Measurements from ENCODE around the gene CTNNA3. TPM values are rescaled to one million over a fixed set of nuclear protein-coding genes. Genes with fewer than 3 reads are reported as not detected.

The CTNNA3 gene
- total RNA-seq, 2 donors from 2014 or later = 0.37 to 1.1 TPM

- TF ChIP-seq, protein P1, sequence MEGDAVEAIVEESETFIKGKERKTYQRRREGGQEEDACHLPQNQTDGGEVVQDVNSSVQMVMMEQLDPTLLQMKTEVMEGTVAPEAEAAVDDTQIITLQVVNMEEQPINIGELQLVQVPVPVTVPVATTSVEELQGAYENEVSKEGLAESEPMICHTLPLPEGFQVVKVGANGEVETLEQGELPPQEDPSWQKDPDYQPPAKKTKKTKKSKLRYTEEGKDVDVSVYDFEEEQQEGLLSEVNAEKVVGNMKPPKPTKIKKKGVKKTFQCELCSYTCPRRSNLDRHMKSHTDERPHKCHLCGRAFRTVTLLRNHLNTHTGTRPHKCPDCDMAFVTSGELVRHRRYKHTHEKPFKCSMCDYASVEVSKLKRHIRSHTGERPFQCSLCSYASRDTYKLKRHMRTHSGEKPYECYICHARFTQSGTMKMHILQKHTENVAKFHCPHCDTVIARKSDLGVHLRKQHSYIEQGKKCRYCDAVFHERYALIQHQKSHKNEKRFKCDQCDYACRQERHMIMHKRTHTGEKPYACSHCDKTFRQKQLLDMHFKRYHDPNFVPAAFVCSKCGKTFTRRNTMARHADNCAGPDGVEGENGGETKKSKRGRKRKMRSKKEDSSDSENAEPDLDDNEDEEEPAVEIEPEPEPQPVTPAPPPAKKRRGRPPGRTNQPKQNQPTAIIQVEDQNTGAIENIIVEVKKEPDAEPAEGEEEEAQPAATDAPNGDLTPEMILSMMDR (IDR thresholded peaks at IDR 0.05) = no peak
- no peak for DNase-seq
- no peak overlapping the region for H3K9ac ChIP-seq (ENCODE audit: low read depth in 2 of 2, low read length in 2 of 2)
- intact Hi-C loops (cut with DNase I) = no loop called here
- no peaks in the 10 kb centered on the region for H3K9me3 ChIP-seq
- no peak overlapping the region for H3K4me3 ChIP-seq
- no peaks in the 10 kb centered on the region for H3K4me1 ChIP-seq
- H3K27ac ChIP-seq = no peak overlapping the region
- no peaks in the 10 kb centered on the region for H3K27me3 ChIP-seq
- H3K36me3 ChIP-seq = no peaks in the 10 kb centered on the region
Measured at GRCh38 chr10:67385566-67385965, 310.4 kb downstream of the CTNNA3 start.

GRCh38 chr10:67385089-67385488, 310.9 kb downstream of the CTNNA3 start:
- DNase-seq = no peak
- Histone ChIP-seq H3K9me3 (no peaks in the 10 kb centered on the region), H3K27me3 (no peaks in the 10 kb centered on the region), H3K36me3 (no peaks in the 10 kb centered on the region), H3K27ac (no peak overlapping the region), H3K9ac (ENCODE audit: low read depth in 2 of 2, low read length in 2 of 2) (no peak overlapping the region), H3K4me3 (no peak overlapping the region), H3K4me1 (no peaks in the 10 kb centered on the region)
- TF ChIP-seq, protein P1 (IDR thresholded peaks at IDR 0.05) = no peak
- intact Hi-C loops (cut with DNase I) = no loop called here

DNA sequence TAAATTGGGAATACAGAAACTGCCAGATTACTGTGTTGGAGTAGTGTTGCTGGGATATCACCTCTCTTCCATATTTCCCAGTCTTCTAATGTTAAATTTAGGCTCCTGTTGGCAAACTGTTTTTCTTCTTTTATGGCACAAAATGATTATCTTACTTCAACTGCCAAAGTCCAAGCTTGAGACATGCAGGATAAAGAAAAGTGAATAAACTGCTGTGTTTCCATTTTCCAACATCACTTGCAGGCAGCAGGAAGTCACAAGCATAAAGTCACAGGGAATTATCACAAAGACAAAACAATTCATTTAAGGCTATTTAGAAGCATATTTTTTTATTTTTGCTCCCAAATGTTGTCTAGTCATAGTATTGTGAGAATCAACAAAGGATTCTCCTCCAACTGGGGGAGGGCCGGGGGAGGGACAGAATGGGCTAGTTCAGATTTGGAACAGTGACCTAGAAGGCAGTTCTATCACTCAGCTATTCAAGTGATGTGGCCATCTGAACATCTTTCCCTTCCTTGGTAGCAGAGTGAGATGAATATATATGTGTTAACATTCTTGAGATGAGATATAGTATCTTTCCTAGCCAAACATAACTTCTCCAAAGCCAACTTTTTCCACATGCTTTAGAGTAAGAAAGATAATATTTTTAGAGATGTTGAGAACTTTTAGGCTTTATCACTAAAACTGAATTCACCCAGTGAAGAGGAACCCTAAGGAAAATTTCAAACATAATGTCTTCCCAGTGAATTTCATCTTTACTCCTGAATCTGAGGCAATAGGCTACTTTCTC, 364.7 kb downstream of the CTNNA3 start:
- TF ChIP-seq, protein P1 (IDR thresholded peaks at IDR 0.05) = no peak
- no peaks in the 10 kb centered on the region for H3K9me3 ChIP-seq
- H3K4me1 ChIP-seq = no peaks in the 10 kb centered on the region
- no peaks in the 10 kb centered on the region for H3K36me3 ChIP-seq
- no peak overlapping the region for H3K9ac ChIP-seq (ENCODE audit: low read depth in 2 of 2, low read length in 2 of 2)
- DNase-seq = no peak
- H3K27me3 ChIP-seq = no peaks in the 10 kb centered on the region
- no peak overlapping the region for H3K4me3 ChIP-seq
- intact Hi-C loops (cut with DNase I) = no loop called here
- no peak overlapping the region for H3K27ac ChIP-seq

DNA sequence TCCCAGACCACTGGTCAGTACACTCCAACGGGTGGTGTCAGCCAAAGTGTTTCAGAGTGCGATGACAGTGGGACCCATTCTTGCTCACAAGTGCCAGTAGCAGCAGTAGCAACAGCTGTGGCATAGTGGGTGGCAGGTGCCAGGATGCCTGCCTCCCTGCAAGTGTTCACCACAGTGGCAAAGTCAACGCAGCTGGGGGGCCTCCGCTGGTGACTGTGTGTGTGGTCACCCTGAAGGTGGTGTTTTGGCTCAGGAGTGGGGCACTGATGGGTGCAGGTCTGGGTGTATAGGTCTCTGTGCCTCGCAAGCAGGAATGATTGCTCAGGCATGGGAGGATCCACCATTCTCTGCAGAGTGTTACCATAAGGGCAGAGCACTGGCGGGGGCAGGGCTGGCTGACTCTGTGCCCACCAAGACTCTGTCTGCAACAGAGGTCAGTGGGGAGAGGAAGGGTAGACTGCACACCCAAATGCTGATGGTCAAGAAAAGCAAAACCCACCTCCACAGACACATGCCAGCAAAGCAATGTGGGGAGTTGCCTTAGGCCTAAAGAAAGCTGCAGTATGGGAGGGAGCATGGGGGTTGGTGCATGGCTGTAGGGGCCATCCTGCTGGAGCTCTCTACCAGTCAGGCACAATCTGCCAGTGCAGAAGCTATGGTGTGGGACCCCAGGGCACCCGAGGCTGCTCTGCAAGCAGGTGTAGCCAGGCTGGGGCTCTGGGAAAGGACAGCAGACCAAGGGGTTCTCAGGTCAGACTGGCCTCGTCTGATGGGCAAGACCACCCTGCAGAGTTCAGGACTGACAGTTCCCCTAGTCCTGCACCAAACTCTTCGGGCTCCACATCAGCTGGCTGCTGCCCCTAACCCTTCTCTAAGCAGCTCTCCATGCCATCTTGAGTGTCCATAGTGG, 368.1 kb downstream of the CTNNA3 start:
- TF ChIP-seq, protein P1 (IDR thresholded peaks at IDR 0.05) = no peak
- Histone ChIP-seq H3K27ac (no peak overlapping the region), H3K4me3 (no peak overlapping the region), H3K9ac (ENCODE audit: low read depth in 2 of 2, low read length in 2 of 2) (no peak overlapping the region), H3K9me3 (no peaks in the 10 kb centered on the region), H3K4me1 (no peaks in the 10 kb centered on the region), H3K36me3 (no peaks in the 10 kb centered on the region), H3K27me3 (no peaks in the 10 kb centered on the region)
- intact Hi-C loops (cut with DNase I) = no loop called here
- DNase-seq = no peak

DNA sequence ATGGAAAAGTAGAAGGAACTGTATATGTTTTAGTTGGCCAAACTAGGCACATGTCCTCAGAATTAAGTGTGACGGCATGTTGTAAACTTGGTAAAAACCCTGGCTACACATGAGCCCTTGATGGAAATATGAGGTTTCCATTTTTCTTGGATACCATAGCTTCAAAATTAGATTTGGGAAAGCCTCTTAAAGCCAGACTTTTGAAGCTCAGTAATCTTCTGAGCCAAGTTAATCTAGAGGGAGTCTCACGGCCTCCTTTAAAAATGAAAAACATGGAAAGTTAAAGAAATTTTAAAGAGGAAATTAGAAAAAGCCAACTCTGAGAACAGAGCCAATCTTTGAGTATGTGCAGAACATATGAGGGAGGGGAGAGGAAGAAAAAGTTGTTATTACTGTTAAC, 376.0 kb downstream of the CTNNA3 start:
- no peaks in the 10 kb centered on the region for H3K4me1 ChIP-seq
- no peak overlapping the region for H3K27ac ChIP-seq
- H3K4me3 ChIP-seq = no peak overlapping the region
- TF ChIP-seq, protein P1 (IDR thresholded peaks at IDR 0.05) = no peak
- intact Hi-C loops (cut with DNase I) = no loop called here
- H3K27me3 ChIP-seq = no peaks in the 10 kb centered on the region
- no peak for DNase-seq
- no peak overlapping the region for H3K9ac ChIP-seq (ENCODE audit: low read depth in 2 of 2, low read length in 2 of 2)
- no peaks in the 10 kb centered on the region for H3K36me3 ChIP-seq
- no peaks in the 10 kb centered on the region for H3K9me3 ChIP-seq

Data from colonic mucosa (tissue), 4 donors.